ENCODE data around the gene INHBC.

GRCh38 chr12:57455374-57456144 is 21.0 kb downstream of the INHBC start:
- no peak for TF ChIP-seq CTCF (IDR thresholded peaks at IDR 0.05)
- TF ChIP-seq YY1 (IDR thresholded peaks at IDR 0.05; ENCODE audit: low read depth), result no peak
- TF ChIP-seq REST (IDR thresholded peaks at IDR 0.05; ENCODE audit: low read depth, low read length), result no peak
- no peak for TF ChIP-seq EZH2phosphoT487 (IDR thresholded peaks at IDR 0.05; ENCODE audit: borderline replicate concordance, low read depth)
- no peak for TF ChIP-seq GATA2 (CRISPR knock-in tag; IDR thresholded peaks at IDR 0.05)
- no peak for TF ChIP-seq RAD21 (IDR thresholded peaks at IDR 0.05; ENCODE audit: low read length)
- no peak for TF ChIP-seq JUND (IDR thresholded peaks at IDR 0.05)
- no peak for TF ChIP-seq POLR2AphosphoS5 (IDR thresholded peaks at IDR 0.05; ENCODE audit: low read depth, low read length)
